KOPT-K1 (cell line): ENCODE measurements around the gene B4GALNT3.

ENCODE experiments used
- H3K27ac ChIP-seq: fragments of 200-600 bp; sonication (generic); 2 replicates; pipeline ENCODE4 v1.5.1; 2016; ENCODE audit warnings: antibody characterized with exemption, mild to moderate bottlenecking, low read depth, low read length; ENCODE audit not compliant: poor library complexity, severe bottlenecking
- H3K36me3 ChIP-seq: fragments of 200-600 bp; sonication (generic); 2 replicates; pipeline ENCODE4 v1.5.1; 2017; ENCODE audit warnings: antibody characterized with exemption, mild to moderate bottlenecking, low read length, moderate library complexity; ENCODE audit not compliant: insufficient read depth
- H3K9me3 ChIP-seq: fragments of 200-600 bp; sonication (generic); 2 replicates; pipeline ENCODE4 v1.5.1; 2017; ENCODE audit warnings: antibody characterized with exemption, low read length, mild to moderate bottlenecking; ENCODE audit not compliant: insufficient read depth, poor library complexity, severe bottlenecking

B4GALNT3 gene

GRCh38 chr12:607541-608001 is 147.8 kb downstream of the B4GALNT3 start:
- Histone ChIP-seq H3K9me3 (no peaks in the 10 kb centered on the region), H3K27ac (no peak overlapping the region), H3K36me3 (no peaks in the 10 kb centered on the region)

GRCh38 chr12:608413-608812 is 148.7 kb downstream of the B4GALNT3 start:
- Histone ChIP-seq H3K9me3 (no peaks in the 10 kb centered on the region), H3K27ac (no peak overlapping the region), H3K36me3 (no peaks in the 10 kb centered on the region)

GRCh38 chr12:608921-609320 is 149.2 kb downstream of the B4GALNT3 start:
- no peak overlapping the region for H3K27ac ChIP-seq
- no peaks in the 10 kb centered on the region for H3K36me3 ChIP-seq
- H3K9me3 ChIP-seq = no peaks in the 10 kb centered on the region

GRCh38 chr12:611721-612120 is 152.0 kb downstream of the B4GALNT3 start:
- Histone ChIP-seq H3K27ac (no peak overlapping the region), H3K36me3 (no peaks in the 10 kb centered on the region), H3K9me3 (no peaks in the 10 kb centered on the region)

GRCh38 chr12:612293-612692 is 152.6 kb downstream of the B4GALNT3 start:
- H3K9me3 ChIP-seq = no peaks in the 10 kb centered on the region
- H3K36me3 ChIP-seq = no peaks in the 10 kb centered on the region
- no peak overlapping the region for H3K27ac ChIP-seq

GRCh38 chr12:612886-613285 is 153.1 kb downstream of the B4GALNT3 start:
- Histone ChIP-seq H3K27ac (no peak overlapping the region), H3K9me3 (no peaks in the 10 kb centered on the region), H3K36me3 (no peaks in the 10 kb centered on the region)
